Adrenal gland (tissue), 19 donors: Measurements from ENCODE around the gene SNX8. TPM values are rescaled to one million over a fixed set of nuclear protein-coding genes. Genes with fewer than 3 reads are reported as not detected.

Experiments used
- DNase-seq, 7 donors: peaks; one replicate each; pipeline ENCODE4 v3.0.0-alpha.2; 2019 to 2020
- H3K27ac ChIP-seq, 5 donors: fragments of 200-600 bp; sonication (generic) in 4 of 5; 1 replicate in 3 of 5; 2 replicates in 2 of 5; pipeline versions ENCODE4 v1.5.1 to v1.8.0; 2016 to 2020; ENCODE audit warnings: mild to moderate bottlenecking in 1 of 5
- H3K27me3 ChIP-seq: fragments of 200-600 bp; 2 replicates; pipeline ENCODE4 v1.8.0; 2021
- H3K36me3 ChIP-seq, 2 donors: fragments of 200-600 bp; replicated peaks in 1 of 2; 1 replicate in 1 of 2; 2 replicates in 1 of 2; pipeline versions ENCODE4 v1.5.1 to v1.8.0; 2018 to 2022
- H3K4me1 ChIP-seq, 2 donors: fragments of 200-600 bp; replicated peaks in 1 of 2; 1 replicate in 1 of 2; 2 replicates in 1 of 2; pipeline versions ENCODE4 v1.5.1 to v1.8.0; 2018 to 2021
- H3K4me3 ChIP-seq, 4 donors: fragments of 200-600 bp; sonication (generic) in 3 of 4; one replicate each; pipeline ENCODE4 v1.5.1; 2016 to 2018
- H3K9me3 ChIP-seq, 3 donors: fragments of 200-600 bp; sonication (generic) in 1 of 3; replicated peaks in 1 of 3; 1 replicate in 2 of 3; 2 replicates in 1 of 3; pipeline versions ENCODE4 v1.5.1 to v1.8.0; 2016 to 2021
- POLR2A ChIP-seq, 2 donors: fragments of 450-650 bp; IDR thresholded peaks; one replicate each; pipeline ENCODE4 v1.6.1; 2017; ENCODE audit warnings: antibody characterized with exemption in 2 of 2, mild to moderate bottlenecking in 2 of 2, moderate library complexity in 1 of 2
- WGBS, 4 donors: extraction: QIAGEN DNeasy Blood & Tissue Kit in 2 of 4; methylation state at CpG; one replicate each; pipeline versions ENCODE4 v1.1.5 to v1.1.7; 2013 to 2017; 5-methylcytosine and 5-hydroxymethylcytosine counted together
- intact Hi-C, 2 donors: fragments of 100-400 bp; cut with DNase I; formaldehyde crosslinking; loops; one replicate each; pipeline versions ENCODE4 v1.14.1 to v1.15.0; 2022 to 2023
- long read RNA-seq, 10 donors: library from polyadenylated mRNA in 3 of 10; unstranded in 2 of 10; stranded (forward) in 1 of 10; transcript quantifications; one replicate each; pipeline ENCODE4 v2.0.0 and lab custom pipeline, GENCODE V29; 2021 to 2026
- polyA plus RNA-seq, 3 donors: library from polyadenylated mRNA; stranded (reverse); fragments of 200-250 nt in 2 of 3; fragments of 350-450 nt in 1 of 3; fragmentation: Illumina TruSeq in 1 of 3; extraction: RNeasy Lipid Tissue Mini Kit (QIAGEN cat#74804) in 1 of 3; gene quantifications; one replicate each; pipeline ENCODE4 v1.2.3, GENCODE V29; 2013 to 2014
- total RNA-seq, 9 donors: library from RNA; depleted of rRNA in 4 of 9; stranded (reverse); fragments of >200 nt in 4 of 9; fragments of 120-200 nt in 1 of 9; fragmentation: NEBNext Ultra II Directional in 1 of 9; extraction: Animal tissue kit (Norgen Biotek cat#: 25700) in 1 of 9; gene quantifications; one replicate each; pipeline versions ENCODE4 v1.1.0 to v1.2.4, GENCODE V29; 2013 to 2023
- TF ChIP-seq, protein P1 (sequence below), 6 experiments: fragments of 450-650 bp in 4 of 6; fragments of 200-600 bp in 2 of 6; sonication (generic) in 1 of 6; IDR thresholded peaks; 1 replicate in 5 of 6; 2 replicates in 1 of 6; pipeline versions ENCODE4 v1.5.1 to v1.8.0; 2016 to 2021; ENCODE audit warnings: antibody characterized with exemption in 6 of 6, mild to moderate bottlenecking in 2 of 6, moderate library complexity in 1 of 6
- donor health status: healthy with polysubstance abuse.
- donor health status: Bipolar disorder and iron deficiency.
- donor health status: DM: yes; HTN: yes; CAD: no.
- donor health status: DM: no; HTN: no; CAD: no.
- donor health status: DM: no; HTN: no; CAD: no.
- donor health status: DM: yes; HTN: yes; CAD: no.

Gene SNX8, protein sequence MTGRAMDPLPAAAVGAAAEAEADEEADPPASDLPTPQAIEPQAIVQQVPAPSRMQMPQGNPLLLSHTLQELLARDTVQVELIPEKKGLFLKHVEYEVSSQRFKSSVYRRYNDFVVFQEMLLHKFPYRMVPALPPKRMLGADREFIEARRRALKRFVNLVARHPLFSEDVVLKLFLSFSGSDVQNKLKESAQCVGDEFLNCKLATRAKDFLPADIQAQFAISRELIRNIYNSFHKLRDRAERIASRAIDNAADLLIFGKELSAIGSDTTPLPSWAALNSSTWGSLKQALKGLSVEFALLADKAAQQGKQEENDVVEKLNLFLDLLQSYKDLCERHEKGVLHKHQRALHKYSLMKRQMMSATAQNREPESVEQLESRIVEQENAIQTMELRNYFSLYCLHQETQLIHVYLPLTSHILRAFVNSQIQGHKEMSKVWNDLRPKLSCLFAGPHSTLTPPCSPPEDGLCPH
- total RNA-seq (10 to 100 TPM in 7 of 9 donors, 1 to 10 TPM in 2; 5.3 to 40.5 (median 25.5) TPM), polyA plus RNA-seq (10 to 100 TPM; 13.5 to 39.0 (median 37.2) TPM)
- long read RNA-seq, donor 1, partial matches to known transcripts: 55 of 73 reads
- long read RNA-seq, donor 1, other reads (novel, unspliced or antisense): 17 of 73 reads
- long read RNA-seq, donor 2, full-length matches to known transcripts: 1 of 1 reads
- long read RNA-seq, donor 2, partial matches to known transcripts: 0 of 1 reads
- long read RNA-seq, donor 2, other reads (novel, unspliced or antisense): 0 of 1 reads
- long read RNA-seq, donor 3, full-length matches to known transcripts: 3 of 3 reads
- long read RNA-seq, donor 3, partial matches to known transcripts: 0 of 3 reads
- long read RNA-seq, donor 3, other reads (novel, unspliced or antisense): 0 of 3 reads
- long read RNA-seq, donor 4, full-length matches to known transcripts: 13 of 14 reads
- long read RNA-seq, donor 4, partial matches to known transcripts: 0 of 14 reads
- long read RNA-seq, donor 4, other reads (novel, unspliced or antisense): 1 of 14 reads
- long read RNA-seq, donor 5, full-length matches to known transcripts: 18 of 25 reads
- long read RNA-seq, donor 5, partial matches to known transcripts: 3 of 25 reads
- long read RNA-seq, donor 5, other reads (novel, unspliced or antisense): 4 of 25 reads
- long read RNA-seq, donor 6, full-length matches to known transcripts: 7 of 9 reads
- long read RNA-seq, donor 6, partial matches to known transcripts: 1 of 9 reads
- long read RNA-seq, donor 6, other reads (novel, unspliced or antisense): 1 of 9 reads
- long read RNA-seq, donor 7: 0 reads
- long read RNA-seq, donor 8, full-length matches to known transcripts: 3 of 89 reads
- long read RNA-seq, donor 8, partial matches to known transcripts: 71 of 89 reads
- long read RNA-seq, donor 8, other reads (novel, unspliced or antisense): 15 of 89 reads
- long read RNA-seq, donor 9, partial matches to known transcripts: 27 of 27 reads
- long read RNA-seq, donor 9, other reads (novel, unspliced or antisense): 0 of 27 reads
- long read RNA-seq, donor 10, full-length matches to known transcripts: 2 of 2 reads
- long read RNA-seq, donor 10, partial matches to known transcripts: 0 of 2 reads
- long read RNA-seq, donor 10, other reads (novel, unspliced or antisense): 0 of 2 reads

GRCh38 chr7:2314209-2314955 lies at the start of gene SNX8:
TSS of gene SNX8 (minus strand) at chr7:2314441. CDS start at chr7:2314421, 20 bp downstream.
- TF ChIP-seq, protein P1, sequence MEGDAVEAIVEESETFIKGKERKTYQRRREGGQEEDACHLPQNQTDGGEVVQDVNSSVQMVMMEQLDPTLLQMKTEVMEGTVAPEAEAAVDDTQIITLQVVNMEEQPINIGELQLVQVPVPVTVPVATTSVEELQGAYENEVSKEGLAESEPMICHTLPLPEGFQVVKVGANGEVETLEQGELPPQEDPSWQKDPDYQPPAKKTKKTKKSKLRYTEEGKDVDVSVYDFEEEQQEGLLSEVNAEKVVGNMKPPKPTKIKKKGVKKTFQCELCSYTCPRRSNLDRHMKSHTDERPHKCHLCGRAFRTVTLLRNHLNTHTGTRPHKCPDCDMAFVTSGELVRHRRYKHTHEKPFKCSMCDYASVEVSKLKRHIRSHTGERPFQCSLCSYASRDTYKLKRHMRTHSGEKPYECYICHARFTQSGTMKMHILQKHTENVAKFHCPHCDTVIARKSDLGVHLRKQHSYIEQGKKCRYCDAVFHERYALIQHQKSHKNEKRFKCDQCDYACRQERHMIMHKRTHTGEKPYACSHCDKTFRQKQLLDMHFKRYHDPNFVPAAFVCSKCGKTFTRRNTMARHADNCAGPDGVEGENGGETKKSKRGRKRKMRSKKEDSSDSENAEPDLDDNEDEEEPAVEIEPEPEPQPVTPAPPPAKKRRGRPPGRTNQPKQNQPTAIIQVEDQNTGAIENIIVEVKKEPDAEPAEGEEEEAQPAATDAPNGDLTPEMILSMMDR (IDR thresholded peaks at IDR 0.05): no peak
- TF ChIP-seq POLR2A (IDR thresholded peaks at IDR 0.05): peak; percentile 55 to 68
- 2 to 7% (median 3%) methylated on average over 9 to 65 of the region's 78 CpGs for WGBS, 4 donors
- H3K4me3 ChIP-seq: peak within 1 kb of the TSS; percentile 33 to 78 (median 64)
- no peaks in the 10 kb centered on the region for H3K27me3 ChIP-seq
- no peaks in the 10 kb centered on the region for H3K9me3 ChIP-seq
- H3K27ac ChIP-seq: peak within 1 kb of the TSS in 4 of 5 donors; percentile 34 to 83 (median 78)
- DNase-seq: peak; percentile 89 to 96 (median 92)
- intact Hi-C loops: no loop called here
- peaks cover 0 to 5% of the 10 kb centered on the region in 2 donors for H3K4me1 ChIP-seq
- H3K36me3 ChIP-seq: no peaks in the 10 kb centered on the region

GRCh38 chr7:2362385-2363088 lies 48.3 kb upstream of the SNX8 start:
- intact Hi-C loops: no loop called here
- TF ChIP-seq, protein P1 (IDR thresholded peaks at IDR 0.05): no peak
- no peak for TF ChIP-seq POLR2A (IDR thresholded peaks at IDR 0.05)
- no peak overlapping the region for H3K27ac ChIP-seq
- no peak overlapping the region for H3K4me3 ChIP-seq
- no peak for DNase-seq
- H3K36me3 ChIP-seq: peaks cover 0 to 67% of the 10 kb centered on the region in 2 donors
- H3K4me1 ChIP-seq: peaks cover 0 to 29% of the 10 kb centered on the region in 2 donors
- no peaks in the 10 kb centered on the region for H3K27me3 ChIP-seq
- H3K9me3 ChIP-seq: no peaks in the 10 kb centered on the region
- 90 to 92% (median 92%) methylated on average over 24 to 27 of the region's 27 CpGs for WGBS, 4 donors

GRCh38 chr7:2360796-2361195 lies 46.6 kb upstream of the SNX8 start:
- H3K27me3 ChIP-seq: no peaks in the 10 kb centered on the region
- peaks cover 14 to 47% of the 10 kb centered on the region in 2 donors for H3K4me1 ChIP-seq
- H3K4me3 ChIP-seq: no peak overlapping the region
- intact Hi-C loops: no loop called here
- peaks cover 0 to 50% of the 10 kb centered on the region in 2 donors for H3K36me3 ChIP-seq
- TF ChIP-seq POLR2A (IDR thresholded peaks at IDR 0.05): no peak
- TF ChIP-seq, protein P1 (IDR thresholded peaks at IDR 0.05): no peak
- no peak for DNase-seq
- 71 to 73% (median 73%) methylated on average over 6 of the region's 6 CpGs for WGBS, 4 donors
- H3K27ac ChIP-seq: no peak overlapping the region
- no peaks in the 10 kb centered on the region for H3K9me3 ChIP-seq
